IPS-NIHi7 (cell line): ENCODE data around the gene MYH6.
A peak's percentile ranks its signal among the peaks of the same experiment; 100 is the strongest.
"Not testable (repeated sequence)": the region's sequence is repeated elsewhere in the genome, so short reads cannot be mapped to it uniquely, and the experiment has no call there.

Experiments
- DNase-seq: peaks from one replicate; pipeline ENCODE4 v3.0.0; 2012; ENCODE audit warnings: mixed read lengths; ENCODE audit errors: extremely low spot score

The MYH6 gene

DNA sequence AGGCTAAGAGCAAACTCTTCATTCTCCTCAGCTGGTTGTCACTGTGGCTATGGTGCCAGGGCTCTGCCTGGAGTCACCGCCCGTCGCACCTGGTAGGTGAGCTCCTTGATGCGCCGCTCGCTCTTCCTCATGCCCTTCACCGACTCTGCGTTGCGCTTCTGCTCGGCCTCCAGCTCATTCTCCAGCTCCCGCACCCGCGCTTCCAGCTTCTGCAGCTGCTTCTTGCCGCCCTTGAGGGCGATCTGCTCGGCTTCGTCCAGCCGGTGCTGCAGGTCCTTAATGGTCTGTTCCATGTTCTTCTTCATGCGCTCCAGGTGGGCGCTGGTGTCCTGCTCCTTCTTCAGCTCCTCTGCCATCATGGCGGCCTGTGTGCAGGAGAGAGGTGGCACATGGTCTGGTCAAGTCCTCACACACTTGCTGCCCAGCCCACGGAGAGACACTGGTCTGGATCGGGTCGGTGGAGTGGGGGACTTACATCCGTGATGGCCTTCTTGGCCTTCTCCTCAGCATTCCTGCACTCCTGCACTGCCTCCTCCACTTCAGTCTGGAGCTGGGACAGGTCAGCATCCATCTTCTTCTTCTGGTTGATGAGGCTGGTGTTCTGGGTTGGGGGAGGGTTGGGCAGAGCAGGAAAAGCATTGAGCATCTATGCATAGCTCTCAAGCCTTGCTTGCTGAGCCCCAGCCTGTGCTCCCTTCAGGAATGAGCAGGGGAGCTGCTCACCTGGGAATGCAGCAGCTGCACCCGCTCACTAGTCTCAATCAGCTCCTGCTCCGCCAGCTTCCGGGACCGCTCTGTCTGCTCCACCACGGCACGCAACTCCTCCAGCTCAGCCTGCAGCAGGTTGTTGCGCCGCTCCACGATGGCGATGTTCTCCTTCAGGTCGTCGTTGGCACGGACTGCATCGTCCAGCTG, 7.1 kb upstream of the MYH6 start:
- DNase-seq = no peak

DNA sequence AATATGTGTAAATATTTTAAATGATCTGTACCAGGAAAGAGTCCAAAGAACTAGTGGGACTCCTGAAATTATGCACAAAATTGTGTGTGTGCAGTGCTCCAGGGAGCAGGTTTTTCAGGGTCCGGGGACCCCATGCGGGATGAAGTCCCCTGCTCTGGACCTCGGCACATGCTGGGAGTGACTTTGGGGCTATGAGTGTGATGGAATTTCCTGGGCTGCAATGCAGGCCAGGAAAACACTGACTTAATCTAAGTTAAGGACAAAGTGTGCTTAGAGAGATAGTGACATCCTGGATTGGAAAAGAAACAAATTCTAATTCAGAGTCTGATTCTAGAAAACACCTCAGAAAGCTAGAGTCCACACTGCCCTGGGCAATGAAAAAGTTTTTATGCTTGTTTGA, 6.2 kb upstream of the MYH6 start:
- no peak for DNase-seq

DNA sequence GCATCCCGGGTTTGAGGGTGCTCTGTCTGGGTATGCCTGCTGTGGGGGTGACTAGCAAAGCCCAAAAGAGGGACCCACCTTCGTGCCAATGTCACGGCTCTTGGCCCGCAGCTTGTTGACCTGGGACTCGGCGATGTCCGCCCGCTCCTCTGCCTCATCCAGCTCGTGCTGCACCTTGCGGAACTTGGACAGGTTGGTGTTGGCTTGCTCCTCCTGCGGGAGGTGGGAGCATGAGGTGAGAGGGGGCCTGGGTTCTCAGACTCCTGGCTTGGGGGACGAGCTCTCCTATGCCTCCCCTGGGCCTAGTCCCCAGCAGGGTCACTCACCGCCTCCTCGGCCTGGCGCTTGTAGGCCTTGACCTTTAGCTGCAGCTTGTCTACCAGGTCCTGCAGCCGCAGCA, 5.6 kb upstream of the MYH6 start:
- no peak for DNase-seq

DNA sequence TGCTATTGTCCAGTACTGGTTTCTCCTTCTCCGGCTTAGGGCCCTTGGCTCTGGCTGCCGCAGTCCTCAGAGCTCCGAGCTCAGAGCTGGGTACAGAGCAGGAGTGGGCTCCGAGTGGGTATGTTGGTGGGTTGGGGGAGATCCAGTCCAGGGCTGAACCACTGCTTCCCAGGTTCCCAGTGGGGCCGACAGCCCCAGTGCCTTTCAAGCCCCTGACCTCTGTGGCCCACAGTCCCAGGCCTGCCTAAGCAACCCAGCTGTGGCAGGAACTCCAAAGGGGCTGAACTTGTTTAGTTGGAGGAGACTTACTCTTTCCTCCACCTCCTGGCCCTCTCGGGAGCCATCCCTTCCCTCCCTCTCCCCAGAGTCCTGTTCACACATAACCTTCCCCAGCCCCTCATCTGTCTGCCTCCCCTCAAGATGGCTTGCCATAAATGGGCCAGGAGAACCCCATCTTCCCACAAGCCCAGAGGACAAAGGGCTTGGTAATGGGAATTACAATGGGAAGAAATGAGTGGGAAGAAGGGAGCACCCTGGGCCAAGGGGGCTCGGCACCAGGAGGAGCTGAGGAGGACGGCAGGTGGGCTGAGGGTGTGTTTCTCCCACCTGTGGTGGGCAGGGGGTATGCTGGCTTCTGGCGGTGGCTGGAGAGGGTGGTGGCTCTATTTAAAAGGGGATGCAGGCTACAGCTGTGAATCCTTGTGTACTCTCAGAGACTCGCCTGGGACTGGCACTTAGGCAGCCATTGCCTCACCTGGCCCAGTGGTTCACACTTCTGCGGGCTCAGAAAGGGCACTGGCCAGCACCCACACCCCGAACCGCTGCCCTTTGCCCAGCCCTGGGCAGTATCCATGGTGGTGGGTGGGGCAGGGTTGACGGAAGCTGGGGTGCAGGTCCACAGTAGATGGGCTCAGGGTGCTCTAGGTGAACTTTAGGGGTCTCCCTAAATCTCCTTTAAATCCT, 3.8 kb upstream of the MYH6 start:
- no peak for DNase-seq

DNA sequence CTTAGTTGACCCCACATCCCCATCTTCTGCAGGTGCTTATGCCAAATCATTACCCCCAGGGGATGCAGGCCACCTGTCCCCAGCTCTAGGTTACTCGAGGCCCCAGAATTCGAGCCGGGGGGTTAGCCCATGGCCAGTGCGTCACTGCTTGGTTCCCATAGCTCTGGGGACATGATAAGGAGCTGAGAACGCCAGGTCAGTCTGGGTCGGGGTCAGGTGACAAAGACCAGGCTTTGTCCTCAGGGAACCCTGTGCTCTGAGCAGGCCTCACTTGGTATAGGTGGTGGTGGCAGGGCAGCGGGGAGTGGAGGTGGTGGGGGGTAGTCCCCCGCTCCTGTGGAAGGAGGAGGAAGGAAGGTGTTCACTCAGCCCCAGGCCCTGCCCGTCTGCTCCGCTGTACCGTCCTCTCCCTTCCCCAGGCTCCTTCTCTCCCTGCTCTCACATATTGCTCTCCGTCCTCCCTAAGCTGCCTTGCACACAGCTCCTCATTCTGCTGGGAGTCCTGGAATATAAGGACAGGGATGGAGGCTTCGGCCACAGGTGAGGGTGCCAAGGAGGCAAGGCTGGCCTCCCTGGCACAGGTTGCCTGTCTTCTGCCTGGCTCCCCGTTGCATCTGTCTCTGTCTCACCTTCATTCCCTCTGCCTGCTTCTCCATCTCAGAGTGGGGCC, 2.0 kb upstream of the MYH6 start:
- DNase-seq = no peak

DNA sequence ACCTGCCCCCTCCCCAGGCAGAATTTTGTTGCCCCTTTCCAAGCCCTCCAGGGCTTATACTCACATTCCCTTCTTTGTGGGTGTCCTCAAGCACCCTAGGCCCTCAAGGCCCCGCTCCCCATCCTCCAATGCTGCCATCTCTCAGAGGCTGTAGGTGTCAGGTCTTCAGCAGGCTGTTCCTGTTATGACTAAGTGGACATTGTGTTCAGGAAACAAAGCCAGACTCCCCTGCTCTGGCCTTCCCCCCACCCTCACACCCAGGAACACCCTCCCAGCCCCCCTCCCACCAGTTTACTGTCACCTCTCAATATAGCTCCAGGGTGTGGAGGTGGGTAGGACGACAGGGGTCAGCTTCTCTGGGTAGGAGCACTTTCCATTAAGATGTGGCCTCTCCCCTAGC, 1.4 kb upstream of the MYH6 start:
- DNase-seq = no peak

DNA sequence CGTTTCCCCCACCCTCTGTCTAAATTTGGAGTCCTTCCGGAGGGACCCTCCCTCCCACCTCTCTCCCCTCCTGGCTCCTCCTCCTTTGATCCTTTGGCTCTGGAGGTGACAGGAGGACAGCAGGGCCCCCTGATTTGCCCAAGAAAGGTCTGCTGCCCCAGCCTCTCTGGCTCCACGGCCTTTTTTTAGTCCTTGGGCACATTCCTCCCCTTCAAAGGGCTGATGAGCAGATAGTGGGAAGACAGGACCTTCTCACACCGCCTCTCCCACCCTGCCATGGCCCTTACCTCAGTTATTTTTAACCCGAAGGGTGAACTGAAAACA, 196 bp upstream of the MYH6 start:
- DNase-seq = no peak

DNA sequence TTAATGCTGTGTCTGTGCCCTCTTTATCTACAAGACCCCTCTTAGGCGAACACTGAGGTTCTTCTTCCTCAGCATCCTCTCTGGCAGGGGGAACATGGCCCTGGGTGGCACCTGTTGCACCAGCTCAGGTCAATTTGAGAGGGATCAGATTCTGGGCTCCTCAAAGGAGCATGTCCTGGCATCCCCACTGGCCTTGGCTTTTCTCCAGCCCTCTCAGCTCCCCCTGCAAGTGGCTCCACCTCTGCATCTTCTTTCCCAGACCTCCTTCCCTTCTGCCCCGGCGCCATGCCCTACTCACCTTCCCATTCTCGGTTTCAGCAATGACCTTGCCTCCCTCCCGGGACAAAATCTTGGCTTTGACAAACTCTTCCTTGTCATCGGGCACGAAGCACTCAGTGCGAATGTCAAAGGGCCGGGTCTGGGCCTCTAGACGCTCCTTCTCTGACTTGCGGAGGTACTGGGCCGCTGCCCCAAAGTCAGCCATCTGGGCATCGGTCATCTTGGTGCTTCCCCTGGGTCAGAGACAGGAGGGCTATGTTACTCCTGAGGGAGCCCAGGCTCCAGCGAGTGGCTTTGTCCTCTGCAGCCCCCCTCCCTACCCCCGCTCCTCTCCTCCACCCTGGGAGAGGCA, 1.2 kb downstream of the MYH6 start:
- DNase-seq = no peak

DNA sequence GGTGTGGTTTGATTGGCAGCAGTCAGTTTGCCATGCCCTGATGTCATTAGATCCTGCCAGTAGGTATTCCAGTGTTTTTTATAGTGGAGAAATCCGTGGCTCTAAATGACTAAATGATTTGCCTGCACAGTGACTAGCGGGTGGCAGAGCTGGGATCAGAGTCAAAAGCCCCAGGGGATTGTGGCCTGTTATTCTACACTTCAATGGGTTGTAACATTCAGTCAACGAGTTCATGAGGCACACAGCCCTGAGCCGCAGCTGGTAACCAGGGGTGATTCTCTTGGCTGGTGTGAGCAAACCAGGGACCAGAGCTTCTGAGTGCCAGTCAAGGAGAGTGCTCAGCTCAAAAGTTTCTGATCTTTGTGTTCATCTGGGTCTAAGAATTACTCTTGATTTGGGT, 1.8 kb downstream of the MYH6 start:
- DNase-seq = no peak

DNA sequence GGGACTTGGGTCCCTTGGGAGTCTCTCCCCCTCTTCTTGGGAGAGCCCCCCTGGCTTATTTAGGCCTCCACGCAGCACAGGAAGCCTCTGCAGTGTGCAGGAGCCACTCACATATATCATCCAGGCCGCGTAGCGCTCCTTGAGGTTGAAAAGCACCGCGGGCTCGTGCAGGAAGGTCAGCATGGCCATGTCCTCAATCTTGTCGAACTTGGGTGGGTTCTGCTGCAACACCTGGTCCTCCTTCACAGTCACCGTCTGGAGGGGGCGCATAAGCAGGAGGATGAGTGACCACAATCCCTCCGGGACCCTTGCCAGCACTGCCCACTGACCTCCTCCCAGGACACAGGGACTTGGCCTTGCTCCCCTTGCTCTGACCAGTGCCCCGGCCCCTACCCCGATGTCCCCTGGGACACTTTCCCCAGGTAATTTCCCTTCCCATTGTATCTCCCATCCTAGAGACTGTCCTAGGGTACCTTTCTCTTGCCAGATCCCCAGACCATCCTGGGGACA, 2.5 kb downstream of the MYH6 start:
- DNase-seq = no peak

DNA sequence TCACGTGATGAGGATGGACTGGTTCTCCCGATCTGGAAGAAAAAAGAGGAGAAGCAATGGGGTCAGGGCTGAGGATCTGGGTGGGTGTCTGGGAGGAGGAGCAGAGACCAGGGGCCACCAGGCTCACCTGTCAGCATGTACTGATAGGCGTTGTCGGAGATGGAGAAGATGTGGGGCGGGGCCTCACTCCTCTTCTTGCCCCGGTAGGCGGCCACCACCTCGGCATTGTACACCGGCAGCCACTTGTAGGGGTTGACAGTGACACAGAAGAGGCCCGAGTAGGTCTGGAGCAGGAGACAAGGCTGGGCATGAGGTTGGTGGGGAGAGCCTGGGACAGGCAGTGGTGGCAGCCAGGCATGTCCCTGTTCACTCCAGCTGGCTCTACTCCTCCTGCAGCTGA, 3.0 kb downstream of the MYH6 start:
- DNase-seq = no peak

DNA sequence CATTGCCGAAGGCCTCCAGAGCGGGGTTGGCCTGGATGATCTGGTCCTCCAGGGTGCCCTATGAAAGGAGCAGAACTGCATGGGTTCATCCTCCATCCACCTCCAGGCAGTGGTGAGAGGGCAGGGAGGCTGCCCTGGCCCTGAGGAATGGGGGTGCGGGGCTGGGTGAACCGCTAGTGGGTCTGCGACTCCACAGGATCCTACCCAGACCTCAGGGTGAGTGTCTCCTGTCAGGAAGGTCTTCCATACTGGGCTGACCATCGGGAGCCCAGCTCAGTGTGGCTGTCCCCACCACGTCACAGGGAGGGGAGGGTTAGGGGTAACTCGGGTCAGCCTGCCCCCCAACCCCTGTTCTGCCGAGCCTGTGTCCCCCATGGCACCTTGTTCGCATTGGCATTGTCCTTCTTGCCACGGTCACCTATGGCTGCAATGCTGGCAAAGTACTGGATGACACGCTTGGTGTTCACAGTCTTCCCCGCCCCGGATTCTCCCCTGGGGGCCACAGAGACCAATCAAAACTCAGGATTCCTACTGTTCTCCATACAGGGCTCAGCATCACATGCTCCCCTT, 3.7 kb downstream of the MYH6 start:
- no peak for DNase-seq

DNA sequence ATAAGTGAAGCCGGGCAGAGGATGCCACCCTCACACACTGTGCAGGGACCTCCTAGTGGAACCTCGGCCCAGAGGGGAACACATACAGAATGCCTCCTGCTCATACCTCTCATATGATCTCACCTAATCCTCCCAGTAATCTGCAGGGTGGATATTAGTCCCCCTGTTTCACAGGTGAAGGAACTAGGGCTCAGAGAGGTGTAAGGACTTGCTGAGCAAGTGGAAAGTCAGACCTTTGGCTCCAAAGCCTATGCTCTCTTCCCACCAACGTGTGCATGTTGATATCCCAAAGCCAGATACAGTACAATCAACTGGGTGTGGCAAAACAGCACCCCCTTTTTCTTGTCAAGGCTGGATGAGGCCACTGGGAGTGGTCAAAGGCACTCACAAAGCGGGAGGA, 4.2 kb downstream of the MYH6 start:
- DNase-seq = no peak

DNA sequence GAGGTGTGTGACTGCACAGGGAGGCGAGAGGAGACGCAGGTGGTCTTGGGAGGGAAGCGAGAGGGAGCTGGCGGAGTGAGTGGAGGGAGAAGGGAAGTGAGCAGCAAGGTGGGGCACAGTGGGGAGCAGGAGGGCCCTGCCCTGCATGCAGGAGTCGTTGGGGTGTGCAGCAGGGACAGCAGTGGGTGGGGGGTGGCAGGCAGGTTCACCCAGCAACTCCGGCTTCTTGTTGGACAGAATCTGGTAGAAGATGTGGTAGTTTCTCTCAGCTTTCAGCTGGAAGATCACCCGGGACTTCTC, 5.0 kb downstream of the MYH6 start:
- no peak for DNase-seq

DNA sequence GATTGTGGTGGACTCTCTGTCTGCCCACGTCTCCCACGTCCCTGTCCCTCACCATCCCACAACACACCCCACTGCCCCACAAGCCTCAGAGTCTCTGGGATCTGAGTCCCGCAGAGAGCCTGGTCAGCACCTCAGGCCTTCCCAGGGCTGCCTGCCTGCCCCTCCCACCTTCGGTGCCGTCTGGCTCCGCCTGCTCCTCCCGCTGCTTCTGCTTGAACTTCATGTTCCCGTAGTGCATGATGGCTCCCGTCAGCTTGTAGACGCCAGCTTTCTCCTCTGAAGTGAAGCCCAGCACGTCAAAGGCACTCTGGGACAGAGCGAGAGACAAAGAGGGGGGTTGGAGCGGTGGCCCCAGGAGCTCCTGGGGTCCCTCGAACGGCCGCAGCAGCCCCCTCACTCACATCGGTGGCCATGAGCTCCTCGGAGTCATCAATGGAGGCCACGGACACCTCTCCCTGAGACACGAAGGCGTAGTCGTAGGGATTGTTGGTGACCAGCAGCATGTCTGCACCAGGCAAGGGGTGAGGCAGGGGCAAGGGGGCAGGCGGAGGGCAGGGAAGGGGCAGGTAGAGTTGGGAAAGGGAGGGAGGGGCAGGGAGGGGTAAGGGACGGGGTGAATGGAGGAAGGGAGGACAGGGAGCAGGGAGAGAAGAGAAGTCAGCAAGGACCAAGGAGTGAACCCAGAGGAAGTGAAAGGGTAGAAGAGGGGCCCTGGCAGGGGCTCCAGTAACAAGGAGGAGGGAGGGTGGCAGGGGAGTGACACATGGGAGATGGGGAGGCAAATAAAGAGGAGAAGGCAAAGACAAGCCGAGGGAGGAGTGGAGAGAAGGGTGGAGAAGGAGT, 5.6 kb downstream of the MYH6 start:
- peak; percentile 43 for DNase-seq

DNA sequence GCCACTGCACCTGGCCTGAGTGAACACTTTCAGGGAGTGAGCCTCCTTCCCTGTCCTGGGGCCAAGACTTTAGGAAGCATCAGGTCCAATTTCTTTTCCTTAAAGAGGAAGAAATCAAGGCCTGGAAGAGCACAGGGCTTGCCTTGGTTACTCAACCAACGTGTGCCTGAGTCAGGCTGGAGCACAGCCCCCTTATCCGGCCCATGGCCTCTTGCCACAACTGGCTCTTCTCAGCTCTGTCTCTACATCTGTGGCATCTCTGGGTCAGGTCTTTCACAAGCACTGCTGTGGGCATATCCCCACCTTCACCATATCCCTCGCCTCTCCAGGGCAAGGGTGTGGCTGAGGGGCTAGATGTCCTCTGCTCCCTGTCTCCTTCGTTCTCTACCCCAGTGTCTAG, 6.8 kb downstream of the MYH6 start:
- no peak for DNase-seq

DNA sequence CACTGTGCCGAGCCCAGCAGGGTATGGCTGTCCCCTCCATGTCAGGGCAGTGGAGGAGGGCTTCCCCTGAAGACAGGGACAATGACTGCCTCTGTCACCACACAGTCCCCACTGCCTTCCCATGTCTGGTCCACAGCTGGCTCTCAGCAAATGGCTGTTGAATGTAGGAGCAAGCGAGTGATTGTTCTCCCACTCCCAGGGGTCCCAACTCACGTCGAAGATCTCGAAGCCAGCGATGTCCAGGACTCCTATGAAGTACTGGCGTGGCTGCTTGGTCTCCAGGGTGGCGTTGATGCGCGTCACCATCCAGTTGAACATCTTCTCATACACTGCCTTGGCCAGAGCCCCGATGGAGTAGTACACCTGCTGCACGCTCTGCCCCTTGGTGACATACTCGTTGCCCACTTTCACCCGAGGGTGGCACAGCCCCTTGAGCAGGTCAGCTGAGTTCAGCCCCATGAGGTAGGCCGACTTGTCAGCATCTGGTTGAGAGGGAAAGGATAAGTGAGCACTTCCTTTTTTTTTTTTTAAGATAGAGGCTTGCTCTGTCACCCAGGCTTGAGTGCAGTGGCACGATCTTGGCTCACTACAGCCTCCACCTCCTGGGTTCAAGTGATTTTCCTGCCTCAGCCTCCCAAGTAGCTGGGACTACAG, 7.5 kb downstream of the MYH6 start:
- not testable (repeated sequence) for DNase-seq

DNA sequence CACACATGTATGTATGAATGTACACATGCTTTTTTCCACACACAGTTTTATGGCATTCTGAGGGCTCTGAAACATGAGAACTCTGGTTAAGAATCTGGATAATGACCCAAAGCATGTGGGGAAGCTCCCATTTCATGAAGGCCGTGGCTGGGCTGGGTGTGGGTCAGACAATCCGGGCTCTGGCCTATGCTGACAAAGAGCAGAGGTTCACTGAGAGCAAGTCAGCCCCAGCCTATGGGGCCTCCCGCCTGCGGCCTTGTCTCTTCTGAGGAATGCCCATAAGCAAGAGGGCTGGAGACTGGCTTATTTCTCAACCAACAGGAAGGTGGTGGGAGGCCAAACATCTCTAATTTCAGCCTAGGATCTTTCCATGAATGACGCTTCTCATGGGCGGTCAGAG, 8.5 kb downstream of the MYH6 start:
- DNase-seq = no peak

DNA sequence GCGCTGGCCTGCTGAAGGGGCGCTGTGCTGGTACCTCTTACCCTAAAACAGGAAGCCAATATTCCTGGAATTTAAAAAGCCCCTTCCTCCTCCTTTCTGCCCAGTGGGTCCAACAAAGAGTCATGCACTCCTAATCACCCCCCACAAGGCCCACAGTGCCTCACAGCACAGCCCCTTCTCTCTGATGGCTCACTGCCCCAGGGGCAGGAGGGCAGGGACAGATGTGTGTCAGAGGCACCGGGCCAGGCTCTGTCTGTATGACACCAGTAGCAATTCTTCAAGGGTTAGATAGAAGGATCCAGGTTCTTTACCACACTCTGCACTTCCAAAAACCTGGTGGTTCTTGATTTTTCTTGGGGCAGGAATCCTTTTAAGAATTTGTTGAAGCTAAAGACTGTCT, 8.9 kb downstream of the MYH6 start:
- DNase-seq = no peak

DNA sequence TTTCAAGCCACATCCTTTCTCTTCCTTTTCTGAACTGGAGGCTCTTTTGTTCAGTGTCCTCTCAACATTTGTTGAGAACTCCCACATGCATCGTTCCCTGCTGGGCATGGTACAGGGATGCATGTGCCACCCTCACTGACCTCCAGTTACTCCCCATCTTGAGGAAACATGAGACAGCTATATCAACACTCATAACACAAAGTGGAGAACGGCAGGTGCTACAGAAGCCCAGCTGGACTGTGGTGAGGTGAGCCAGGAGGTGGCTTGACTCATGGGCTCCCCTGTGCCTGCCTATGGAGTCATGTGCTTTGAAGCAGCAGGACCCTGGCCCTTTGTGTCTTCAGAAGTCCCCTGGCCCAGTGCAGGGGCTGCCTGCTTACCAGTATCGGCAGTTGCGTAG, 9.7 kb downstream of the MYH6 start:
- DNase-seq = no peak
